ENCODE data around the gene RAPGEF5. TPM values are rescaled to one million over a fixed set of nuclear protein-coding genes. Genes with fewer than 3 reads are reported as not detected.

RAPGEF5 gene
- total RNA-seq, 1 experiment from 2014 or later: 15.6 TPM

DNA sequence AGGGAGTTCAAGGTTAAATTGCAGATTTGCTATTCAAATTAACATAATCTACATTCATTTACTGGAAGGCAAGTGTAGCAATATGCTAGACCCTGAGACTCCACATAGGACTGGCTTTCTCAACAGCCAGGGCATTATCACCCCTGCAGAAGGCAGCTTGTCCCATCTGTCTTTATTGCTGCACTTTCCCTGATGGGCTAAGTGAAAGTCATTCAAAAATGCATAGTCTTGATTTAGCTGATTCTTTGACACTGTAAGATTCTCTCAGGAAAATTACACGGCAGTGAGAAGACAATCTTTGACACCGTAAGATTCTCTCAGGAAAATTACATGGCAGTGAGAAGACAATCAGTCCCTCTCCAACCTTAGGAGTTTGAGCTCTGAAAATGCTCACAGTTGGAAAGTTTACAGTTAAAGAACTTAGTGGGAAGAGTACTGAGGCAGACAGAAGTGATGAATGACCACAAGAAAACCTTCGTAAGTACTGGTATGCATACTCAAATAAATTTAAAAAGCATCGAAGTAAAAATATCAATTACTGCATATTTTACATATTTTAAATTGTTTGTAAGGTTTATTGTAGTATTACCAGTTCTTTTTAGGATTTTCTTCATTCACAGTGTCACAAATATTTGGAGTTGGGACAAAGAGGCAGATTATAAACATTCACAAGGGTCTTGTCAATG is 88.9 kb downstream of the RAPGEF5 start:
- CTCF ChIA-PET: no interaction called here

More for the DNA sequence above, 88.9 kb downstream of the RAPGEF5 start:
- ATAC-seq (no peak), DNase-seq (ENCODE audit: low read depth, low spot score) (no peak)
- no peak overlapping the region for H3K9ac ChIP-seq (ENCODE audit: low read length)
- BruUV-seq (replicated peaks): no TSS peak
- H3K79me2 ChIP-seq (ENCODE audit: insufficient read depth, low read length): no peaks in the 10 kb centered on the region
- no peak overlapping the region for H3K4me3 ChIP-seq (replicated peaks in 1 of 2; ENCODE audit: low read depth in 1 of 2, low read length in 2 of 2)
- RAD21 ChIA-PET (ENCODE audit: low non-redundant PET in 1 of 2, low total read pairs in 2 of 2, uncharacterized antibody in 2 of 2, unreplicated experiment in 2 of 2): no interaction called here
- H3K4me2 ChIP-seq (ENCODE audit: low read length): no peak overlapping the region
- TF ChIP-seq FOSL1 (IDR thresholded peaks at IDR 0.05; ENCODE audit: low read depth) (no peak), ZNF274 (IDR thresholded peaks at IDR 0.05; ENCODE audit: low read depth, low read length) (no peak), EGR1 (IDR thresholded peaks at IDR 0.05; ENCODE audit: low read depth) (no peak), CEBPB (IDR thresholded peaks at IDR 0.05; ENCODE audit: low read depth) (no peak), POLR2A (IDR thresholded peaks at IDR 0.05; ENCODE audit: borderline replicate concordance, extremely low read depth, insufficient read depth, insufficient read length) (no peak), TCF7L2 (IDR thresholded peaks at IDR 0.05; ENCODE audit: borderline replicate concordance, extremely low read depth, insufficient read depth, insufficient read length) (no peak), CBX3 (IDR thresholded peaks at IDR 0.05; ENCODE audit: low read depth) (no peak), EZH2phosphoT487 (IDR thresholded peaks at IDR 0.05; ENCODE audit: borderline replicate concordance) (no peak)
- TF ChIP-seq, protein P1, sequence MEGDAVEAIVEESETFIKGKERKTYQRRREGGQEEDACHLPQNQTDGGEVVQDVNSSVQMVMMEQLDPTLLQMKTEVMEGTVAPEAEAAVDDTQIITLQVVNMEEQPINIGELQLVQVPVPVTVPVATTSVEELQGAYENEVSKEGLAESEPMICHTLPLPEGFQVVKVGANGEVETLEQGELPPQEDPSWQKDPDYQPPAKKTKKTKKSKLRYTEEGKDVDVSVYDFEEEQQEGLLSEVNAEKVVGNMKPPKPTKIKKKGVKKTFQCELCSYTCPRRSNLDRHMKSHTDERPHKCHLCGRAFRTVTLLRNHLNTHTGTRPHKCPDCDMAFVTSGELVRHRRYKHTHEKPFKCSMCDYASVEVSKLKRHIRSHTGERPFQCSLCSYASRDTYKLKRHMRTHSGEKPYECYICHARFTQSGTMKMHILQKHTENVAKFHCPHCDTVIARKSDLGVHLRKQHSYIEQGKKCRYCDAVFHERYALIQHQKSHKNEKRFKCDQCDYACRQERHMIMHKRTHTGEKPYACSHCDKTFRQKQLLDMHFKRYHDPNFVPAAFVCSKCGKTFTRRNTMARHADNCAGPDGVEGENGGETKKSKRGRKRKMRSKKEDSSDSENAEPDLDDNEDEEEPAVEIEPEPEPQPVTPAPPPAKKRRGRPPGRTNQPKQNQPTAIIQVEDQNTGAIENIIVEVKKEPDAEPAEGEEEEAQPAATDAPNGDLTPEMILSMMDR (IDR thresholded peaks at IDR 0.05 in 2 of 3, conservative IDR thresholded peaks at IDR 0.05 in 1 of 3; ENCODE audit: borderline replicate concordance in 1 of 3, insufficient read depth in 1 of 3, low read depth in 2 of 3, low read length in 2 of 3): no peak
- TF ChIP-seq, protein P2, sequence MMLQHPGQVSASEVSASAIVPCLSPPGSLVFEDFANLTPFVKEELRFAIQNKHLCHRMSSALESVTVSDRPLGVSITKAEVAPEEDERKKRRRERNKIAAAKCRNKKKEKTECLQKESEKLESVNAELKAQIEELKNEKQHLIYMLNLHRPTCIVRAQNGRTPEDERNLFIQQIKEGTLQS (IDR thresholded peaks at IDR 0.05): no peak
- TF ChIP-seq, protein P3, sequence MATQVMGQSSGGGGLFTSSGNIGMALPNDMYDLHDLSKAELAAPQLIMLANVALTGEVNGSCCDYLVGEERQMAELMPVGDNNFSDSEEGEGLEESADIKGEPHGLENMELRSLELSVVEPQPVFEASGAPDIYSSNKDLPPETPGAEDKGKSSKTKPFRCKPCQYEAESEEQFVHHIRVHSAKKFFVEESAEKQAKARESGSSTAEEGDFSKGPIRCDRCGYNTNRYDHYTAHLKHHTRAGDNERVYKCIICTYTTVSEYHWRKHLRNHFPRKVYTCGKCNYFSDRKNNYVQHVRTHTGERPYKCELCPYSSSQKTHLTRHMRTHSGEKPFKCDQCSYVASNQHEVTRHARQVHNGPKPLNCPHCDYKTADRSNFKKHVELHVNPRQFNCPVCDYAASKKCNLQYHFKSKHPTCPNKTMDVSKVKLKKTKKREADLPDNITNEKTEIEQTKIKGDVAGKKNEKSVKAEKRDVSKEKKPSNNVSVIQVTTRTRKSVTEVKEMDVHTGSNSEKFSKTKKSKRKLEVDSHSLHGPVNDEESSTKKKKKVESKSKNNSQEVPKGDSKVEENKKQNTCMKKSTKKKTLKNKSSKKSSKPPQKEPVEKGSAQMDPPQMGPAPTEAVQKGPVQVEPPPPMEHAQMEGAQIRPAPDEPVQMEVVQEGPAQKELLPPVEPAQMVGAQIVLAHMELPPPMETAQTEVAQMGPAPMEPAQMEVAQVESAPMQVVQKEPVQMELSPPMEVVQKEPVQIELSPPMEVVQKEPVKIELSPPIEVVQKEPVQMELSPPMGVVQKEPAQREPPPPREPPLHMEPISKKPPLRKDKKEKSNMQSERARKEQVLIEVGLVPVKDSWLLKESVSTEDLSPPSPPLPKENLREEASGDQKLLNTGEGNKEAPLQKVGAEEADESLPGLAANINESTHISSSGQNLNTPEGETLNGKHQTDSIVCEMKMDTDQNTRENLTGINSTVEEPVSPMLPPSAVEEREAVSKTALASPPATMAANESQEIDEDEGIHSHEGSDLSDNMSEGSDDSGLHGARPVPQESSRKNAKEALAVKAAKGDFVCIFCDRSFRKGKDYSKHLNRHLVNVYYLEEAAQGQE (IDR thresholded peaks at IDR 0.05; ENCODE audit: low read depth): no peak
- intact Hi-C loops (cut with micrococcal nuclease): no loop called here
- no peaks in the 10 kb centered on the region for H3K27me3 ChIP-seq (ENCODE audit: insufficient read depth, low read length)
- peaks cover 0 to 8% of the 10 kb centered on the region in 2 experiments; a peak in 2 of 4 replicates for H3K4me1 ChIP-seq (ENCODE audit: control insufficient read depth in 1 of 2, insufficient read depth in 2 of 2, low read length in 2 of 2)
- POLR2A ChIA-PET: no interaction called here
- H2AFZ ChIP-seq (ENCODE audit: low read depth, low read length, poor library complexity, severe bottlenecking): no peak overlapping the region
- no peak overlapping the region for H3K27ac ChIP-seq (ENCODE audit: low read depth, low read length)
- no peaks in the 10 kb centered on the region for H3K9me2 ChIP-seq (ENCODE audit: insufficient read depth)
- H4K20me1 ChIP-seq (ENCODE audit: insufficient read depth): no peaks in the 10 kb centered on the region
- no peaks in the 10 kb centered on the region for H3K9me3 ChIP-seq (ENCODE audit: control insufficient read depth in 1 of 2, insufficient read depth in 1 of 2, low read depth in 1 of 2, low read length in 2 of 2)
- H3K36me3 ChIP-seq (ENCODE audit: control insufficient read depth in 1 of 2, insufficient read depth in 2 of 2, low read length in 2 of 2): no peaks in the 10 kb centered on the region
